Measurements from ENCODE around the gene FAM107B.

GRCh38 chr10:14664345-14664744, 110.4 kb downstream of the FAM107B start:
- TF ChIP-seq POLR2A (IDR thresholded peaks at IDR 0.05), result no peak
- no peak for TF ChIP-seq POLR2AphosphoS5 (IDR thresholded peaks at IDR 0.05)
- TF ChIP-seq CTCF (IDR thresholded peaks at IDR 0.05), result no peak

Measured in gastroesophageal sphincter (tissue), 3 donors.